ENCODE data around the gene EFCAB6.

The EFCAB6 gene

GRCh38 chr22:43833286-43834240 is 21.5 kb upstream of the EFCAB6 start:
- TF ChIP-seq, protein P1, sequence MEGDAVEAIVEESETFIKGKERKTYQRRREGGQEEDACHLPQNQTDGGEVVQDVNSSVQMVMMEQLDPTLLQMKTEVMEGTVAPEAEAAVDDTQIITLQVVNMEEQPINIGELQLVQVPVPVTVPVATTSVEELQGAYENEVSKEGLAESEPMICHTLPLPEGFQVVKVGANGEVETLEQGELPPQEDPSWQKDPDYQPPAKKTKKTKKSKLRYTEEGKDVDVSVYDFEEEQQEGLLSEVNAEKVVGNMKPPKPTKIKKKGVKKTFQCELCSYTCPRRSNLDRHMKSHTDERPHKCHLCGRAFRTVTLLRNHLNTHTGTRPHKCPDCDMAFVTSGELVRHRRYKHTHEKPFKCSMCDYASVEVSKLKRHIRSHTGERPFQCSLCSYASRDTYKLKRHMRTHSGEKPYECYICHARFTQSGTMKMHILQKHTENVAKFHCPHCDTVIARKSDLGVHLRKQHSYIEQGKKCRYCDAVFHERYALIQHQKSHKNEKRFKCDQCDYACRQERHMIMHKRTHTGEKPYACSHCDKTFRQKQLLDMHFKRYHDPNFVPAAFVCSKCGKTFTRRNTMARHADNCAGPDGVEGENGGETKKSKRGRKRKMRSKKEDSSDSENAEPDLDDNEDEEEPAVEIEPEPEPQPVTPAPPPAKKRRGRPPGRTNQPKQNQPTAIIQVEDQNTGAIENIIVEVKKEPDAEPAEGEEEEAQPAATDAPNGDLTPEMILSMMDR (IDR thresholded peaks at IDR 0.05; ENCODE audit: insufficient read depth, missing control alignments): no peak
- DNase-seq (ENCODE audit: insufficient read length, low spot score) (no peak), FAIRE-seq (no peak)

DNA sequence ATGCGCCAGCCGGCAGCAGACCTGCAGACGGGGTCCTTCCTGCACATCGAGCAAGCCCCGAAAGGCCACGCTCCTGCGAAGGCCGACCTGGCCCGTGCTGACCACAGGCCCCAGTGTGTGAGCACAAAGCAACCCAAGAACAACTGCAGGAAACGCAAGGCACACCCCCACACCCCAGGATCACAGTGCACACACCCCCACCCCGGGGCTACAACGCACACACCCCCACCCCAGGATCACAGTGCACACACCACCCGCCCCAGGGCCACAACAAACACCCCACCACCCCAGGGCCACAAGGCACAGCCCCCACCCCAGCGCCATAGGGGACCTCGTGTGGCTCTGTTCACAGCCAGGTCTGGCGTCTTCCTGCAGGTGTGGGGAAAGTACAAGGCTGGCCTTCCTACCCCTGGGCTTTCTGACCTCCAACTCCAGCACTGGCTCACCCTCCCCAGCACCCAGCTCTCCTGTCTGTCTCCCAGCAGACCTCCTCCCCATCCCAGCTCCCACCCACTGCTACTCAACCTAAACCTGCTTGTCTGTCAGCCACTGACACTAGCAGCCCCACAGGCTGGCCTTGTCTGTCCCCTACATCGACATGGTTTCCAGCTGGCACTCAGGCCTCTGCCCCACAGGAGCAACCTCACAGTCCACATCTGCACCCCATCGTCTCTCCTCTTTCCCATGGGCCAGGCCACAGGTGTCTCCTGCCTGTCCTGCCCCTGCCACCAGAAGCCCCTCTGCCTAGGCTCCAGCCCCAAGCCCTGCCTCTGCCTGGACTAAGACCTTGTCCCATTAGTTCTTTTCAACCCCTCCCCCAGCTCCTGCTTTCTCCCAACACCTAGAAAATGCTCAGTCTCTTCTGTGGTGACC is 20.5 kb upstream of the EFCAB6 start:
- TF ChIP-seq, protein P1 (IDR thresholded peaks at IDR 0.05; ENCODE audit: insufficient read depth, missing control alignments): no peak

GRCh38 chr22:43831561-43832392 is 19.7 kb upstream of the EFCAB6 start:
- no peak for DNase-seq (ENCODE audit: insufficient read length, low spot score)
- TF ChIP-seq, protein P1 (IDR thresholded peaks at IDR 0.05; ENCODE audit: insufficient read depth, missing control alignments): no peak
- no peak for FAIRE-seq

More for the DNA sequence above, 20.5 kb upstream of the EFCAB6 start:
- DNase-seq (ENCODE audit: insufficient read length, low spot score) (no peak), FAIRE-seq (no peak)

DNA sequence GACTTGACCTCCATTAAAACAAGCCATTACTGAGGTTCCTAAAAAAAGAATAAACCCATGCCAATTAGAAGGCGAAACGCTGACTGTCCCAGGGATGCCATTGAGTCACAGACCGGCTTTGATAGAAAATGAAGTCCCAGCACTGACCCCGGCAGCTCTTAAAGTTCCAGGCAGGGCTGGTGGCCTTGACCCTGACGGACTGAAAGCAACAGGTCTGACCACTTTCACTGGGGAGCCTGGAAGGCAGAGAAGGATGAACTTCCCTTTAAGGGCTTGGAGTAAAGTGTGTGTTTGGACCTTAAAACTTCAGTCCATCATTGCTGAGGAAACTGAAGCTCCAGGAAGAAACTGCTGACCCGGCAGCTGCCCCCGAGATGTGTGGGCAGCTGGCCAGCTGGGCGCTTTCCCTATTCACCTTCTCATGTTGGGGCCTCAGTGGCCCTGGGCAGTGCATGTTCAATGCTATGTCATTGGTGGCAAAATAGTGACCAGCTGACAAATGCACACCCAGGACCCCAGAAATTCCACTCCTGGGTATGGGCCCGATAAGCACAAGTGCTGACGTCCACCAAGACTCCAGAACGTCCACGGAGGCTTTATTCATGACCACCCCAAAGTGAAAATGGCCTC is 18.9 kb upstream of the EFCAB6 start:
- DNase-seq (ENCODE audit: insufficient read length, low spot score): no peak
- FAIRE-seq: no peak
- TF ChIP-seq, protein P1 (IDR thresholded peaks at IDR 0.05; ENCODE audit: insufficient read depth, missing control alignments): no peak

- TF ChIP-seq, protein P1 (IDR thresholded peaks at IDR 0.05; ENCODE audit: insufficient read depth, missing control alignments): no peak
- no peak for DNase-seq (ENCODE audit: insufficient read length, low spot score)
Measured at GRCh38 chr22:43829904-43830851, 18.1 kb upstream of the EFCAB6 start.

More at GRCh38 chr22:43829904-43830851, 18.1 kb upstream of the EFCAB6 start:
- FAIRE-seq: no peak
